Stimulated activated CD4-positive, alpha-beta T cell treated with anti-CD3 and anti-CD28 coated beads, Interleukin-15, amount 100 ng/mL, for 1 hour (primary cell): ENCODE results near the gene SLC10A1.

Experiments
- DNase-seq, 2 donors: peaks; one replicate each; pipeline ENCODE4 v3.0.0-alpha.2; 2020; ENCODE audit warnings: low read depth in 1 of 2, low spot score in 1 of 2

The SLC10A1 gene

DNA sequence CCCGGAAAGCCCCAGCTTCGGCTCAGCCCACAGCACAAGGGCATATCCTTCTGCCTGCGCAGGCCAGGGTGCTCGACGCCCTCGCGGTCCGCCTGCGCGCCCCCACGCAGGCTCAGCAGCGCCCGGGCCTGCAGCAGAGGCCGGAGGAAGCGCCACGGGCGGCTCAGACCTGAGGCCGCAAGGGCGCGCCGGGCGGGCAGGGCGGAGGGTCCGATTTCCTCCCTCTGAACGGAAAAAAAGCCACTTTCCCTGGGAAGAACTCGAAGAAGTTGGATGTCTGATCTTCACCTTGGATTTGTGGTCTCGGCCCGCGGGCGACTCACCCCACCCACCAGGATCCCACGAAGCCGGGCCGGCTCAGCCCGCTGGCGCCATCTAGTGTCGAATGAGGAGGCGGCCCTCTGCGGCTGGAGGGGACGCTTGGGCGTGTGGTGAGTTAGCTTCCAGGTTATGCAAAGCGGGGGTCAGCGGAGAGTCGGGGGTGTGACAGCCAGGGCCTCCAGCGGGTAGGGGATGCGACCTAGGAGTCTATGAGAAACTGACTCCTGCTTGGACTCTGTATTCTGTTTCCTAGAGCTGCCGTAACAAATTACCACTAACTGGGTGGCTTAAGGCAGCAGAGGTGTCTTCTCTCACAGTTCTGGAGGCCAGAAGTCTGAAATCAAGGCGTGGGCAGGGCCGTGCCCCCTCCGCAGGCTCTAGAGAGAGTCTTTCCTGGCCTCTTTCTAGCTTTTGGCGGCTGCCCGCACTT, 70.1 kb downstream of the SLC10A1 start:
- peak; percentile 70 to 76 for DNase-seq
